ENCODE measurements around the gene NAGPA. TPM values are rescaled to one million over a fixed set of nuclear protein-coding genes. Genes with fewer than 3 reads are reported as not detected.

NAGPA gene
- total and polyA plus RNA-seq, 2 experiments from 2014 or later: 6.3 to 20.7 TPM

GRCh38 chr16:5025171-5025632, 8.5 kb downstream of the NAGPA start:
- no peaks in the 10 kb centered on the region for H3K79me2 ChIP-seq (replicated peaks; ENCODE audit: insufficient read depth)
- Mint-ChIP-seq H3K27me3 (ENCODE audit: insufficient read depth, low read depth, poor library complexity) (no peaks in the 10 kb centered on the region), H3K27ac (no peak overlapping the region), H3K9me3 (no peaks in the 10 kb centered on the region), H3K4me3 (no peak overlapping the region), H3K4me1 (peaks cover 8% of the 10 kb centered on the region; the same call in 1 of the 3 replicates), H3K36me3 (ENCODE audit: low read depth) (no peaks in the 10 kb centered on the region)
- 0 out of 2 replicates have a peak overlapping the region, but pooled peaks have one; percentile 26 for H3K4me2 ChIP-seq
- TF ChIP-seq CTCF (conservative IDR thresholded peaks at IDR 0.05; ENCODE audit: low read depth in 2 of 2): peak; percentile 61 to 80
- TF ChIP-seq, protein P1, sequence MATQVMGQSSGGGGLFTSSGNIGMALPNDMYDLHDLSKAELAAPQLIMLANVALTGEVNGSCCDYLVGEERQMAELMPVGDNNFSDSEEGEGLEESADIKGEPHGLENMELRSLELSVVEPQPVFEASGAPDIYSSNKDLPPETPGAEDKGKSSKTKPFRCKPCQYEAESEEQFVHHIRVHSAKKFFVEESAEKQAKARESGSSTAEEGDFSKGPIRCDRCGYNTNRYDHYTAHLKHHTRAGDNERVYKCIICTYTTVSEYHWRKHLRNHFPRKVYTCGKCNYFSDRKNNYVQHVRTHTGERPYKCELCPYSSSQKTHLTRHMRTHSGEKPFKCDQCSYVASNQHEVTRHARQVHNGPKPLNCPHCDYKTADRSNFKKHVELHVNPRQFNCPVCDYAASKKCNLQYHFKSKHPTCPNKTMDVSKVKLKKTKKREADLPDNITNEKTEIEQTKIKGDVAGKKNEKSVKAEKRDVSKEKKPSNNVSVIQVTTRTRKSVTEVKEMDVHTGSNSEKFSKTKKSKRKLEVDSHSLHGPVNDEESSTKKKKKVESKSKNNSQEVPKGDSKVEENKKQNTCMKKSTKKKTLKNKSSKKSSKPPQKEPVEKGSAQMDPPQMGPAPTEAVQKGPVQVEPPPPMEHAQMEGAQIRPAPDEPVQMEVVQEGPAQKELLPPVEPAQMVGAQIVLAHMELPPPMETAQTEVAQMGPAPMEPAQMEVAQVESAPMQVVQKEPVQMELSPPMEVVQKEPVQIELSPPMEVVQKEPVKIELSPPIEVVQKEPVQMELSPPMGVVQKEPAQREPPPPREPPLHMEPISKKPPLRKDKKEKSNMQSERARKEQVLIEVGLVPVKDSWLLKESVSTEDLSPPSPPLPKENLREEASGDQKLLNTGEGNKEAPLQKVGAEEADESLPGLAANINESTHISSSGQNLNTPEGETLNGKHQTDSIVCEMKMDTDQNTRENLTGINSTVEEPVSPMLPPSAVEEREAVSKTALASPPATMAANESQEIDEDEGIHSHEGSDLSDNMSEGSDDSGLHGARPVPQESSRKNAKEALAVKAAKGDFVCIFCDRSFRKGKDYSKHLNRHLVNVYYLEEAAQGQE (IDR thresholded peaks at IDR 0.05; ENCODE audit: unreplicated experiment): no peak
- no peaks in the 10 kb centered on the region for H3K4me1 ChIP-seq (ENCODE audit: insufficient read depth)
- no peak overlapping the region for H3K4me3 ChIP-seq
- peak; percentile 96 for ATAC-seq
- peak; percentile 92 for DNase-seq (ENCODE audit: low spot score)
- no peak overlapping the region for H2AFZ ChIP-seq
- H3K27me3 ChIP-seq (ENCODE audit: insufficient read depth): no peaks in the 10 kb centered on the region
- H3F3A ChIP-seq (replicated peaks; ENCODE audit: low read depth): no peaks in the 10 kb centered on the region
- no peaks in the 10 kb centered on the region for H4K20me1 ChIP-seq (replicated peaks; ENCODE audit: insufficient read depth)
- no peak overlapping the region for H3K27ac ChIP-seq (ENCODE audit: low read depth)
- H3K36me3 ChIP-seq (ENCODE audit: insufficient read depth): no peaks in the 10 kb centered on the region
- no peaks in the 10 kb centered on the region for H3K9me2 ChIP-seq (ENCODE audit: insufficient read depth)

- Histone ChIP-seq H3K27me3 (ENCODE audit: insufficient read depth) (no peaks in the 10 kb centered on the region), H4K20me1 (replicated peaks; ENCODE audit: insufficient read depth) (no peaks in the 10 kb centered on the region), H3K79me2 (replicated peaks; ENCODE audit: insufficient read depth) (no peaks in the 10 kb centered on the region), H3K4me1 (ENCODE audit: insufficient read depth) (no peaks in the 10 kb centered on the region), H3K4me2 (no peak overlapping the region), H3F3A (replicated peaks; ENCODE audit: low read depth) (no peaks in the 10 kb centered on the region), H2AFZ (no peak overlapping the region), H3K9me2 (ENCODE audit: insufficient read depth) (no peaks in the 10 kb centered on the region), H3K4me3 (no peak overlapping the region), H3K27ac (ENCODE audit: low read depth) (no peak overlapping the region), H3K36me3 (ENCODE audit: insufficient read depth) (no peaks in the 10 kb centered on the region)
- ATAC-seq (peak; percentile 22), DNase-seq (ENCODE audit: low spot score) (peak; percentile 48)
- peaks cover 8% of the 10 kb centered on the region; the same call in 1 of the 3 replicates for H3K4me1 Mint-ChIP-seq
- no peaks in the 10 kb centered on the region for H3K36me3 Mint-ChIP-seq (ENCODE audit: low read depth)
- TF ChIP-seq POLR2AphosphoS5 (IDR thresholded peaks at IDR 0.05; ENCODE audit: low read depth): no peak
- no peak for TF ChIP-seq STAT1 (IDR thresholded peaks at IDR 0.05; ENCODE audit: unreplicated experiment)
- TF ChIP-seq CTCF (conservative IDR thresholded peaks at IDR 0.05; ENCODE audit: low read depth in 2 of 2): peak in 1 of 2 experiments; percentile 30; a peak in 3 of 4 replicates
- TF ChIP-seq CREB1 (CRISPR knock-in tag; IDR thresholded peaks at IDR 0.05; ENCODE audit: low read depth): no peak
- H3K9me3 Mint-ChIP-seq: no peaks in the 10 kb centered on the region
- no peaks in the 10 kb centered on the region for H3K27me3 Mint-ChIP-seq (ENCODE audit: insufficient read depth, low read depth, poor library complexity)
- H3K27ac Mint-ChIP-seq: no peak overlapping the region
- H3K4me3 Mint-ChIP-seq: no peak overlapping the region
These were observed 9.1 kb downstream of the NAGPA start for GRCh38 chr16:5024632-5025031.
